ENCODE measurements around the gene RASD2. TPM values are rescaled to one million over a fixed set of nuclear protein-coding genes. Genes with fewer than 3 reads are reported as not detected.

RASD2 gene
- total and polyA plus RNA-seq, 10 of the 15 experiments (the other 5 are each of a cell fraction or from before 2014, with no cell fraction given): 0.03 TPM; not detected in 9

- 44% methylated on average over 6 of the region's 6 CpGs for WGBS (ENCODE audit: insufficient coverage, insufficient replicate concordance, low lambda C conversion rate, missing lambda C conversion rate)
- Histone ChIP-seq H3K27me3 (replicated peaks in 1 of 2; ENCODE audit: control insufficient read depth in 2 of 2, insufficient read depth in 2 of 2, low read length in 1 of 2) (peaks cover 5 to 6% of the 10 kb centered on the region in 2 experiments; a peak in 2 of 4 replicates), H3K36me3 (ENCODE audit: control insufficient read depth in 2 of 2, insufficient read depth in 2 of 2, low read length in 1 of 2) (no peaks in the 10 kb centered on the region), H2AFZ (ENCODE audit: control insufficient read depth, low read depth, low read length) (no peak overlapping the region), H3K27ac (ENCODE audit: control insufficient read depth, insufficient read depth) (no peak overlapping the region), H3K9me3 (replicated peaks; ENCODE audit: control insufficient read depth, insufficient read depth, low read length) (no peaks in the 10 kb centered on the region), H3K9ac (ENCODE audit: control insufficient read depth, insufficient read depth, low read length) (no peak overlapping the region), H3K4me2 (ENCODE audit: control insufficient read depth, insufficient read depth) (no peak overlapping the region), H3K4me1 (ENCODE audit: control insufficient read depth, insufficient read depth, low read length) (no peaks in the 10 kb centered on the region), H3K79me2 (ENCODE audit: control insufficient read depth, insufficient read depth, low read length) (no peaks in the 10 kb centered on the region), H3K4me3 (no peak overlapping the region), H4K20me1 (ENCODE audit: control insufficient read depth, insufficient read depth) (no peaks in the 10 kb centered on the region)
- no TSS peak for BruUV-seq (replicated peaks)
- TF ChIP-seq NBN (IDR thresholded peaks at IDR 0.05) (no peak), SKIL (IDR thresholded peaks at IDR 0.05; ENCODE audit: low read depth, poor library complexity, severe bottlenecking) (no peak), HDAC6 (IDR thresholded peaks at IDR 0.05; ENCODE audit: unreplicated experiment) (no peak), ZNF687 (IDR thresholded peaks at IDR 0.05) (no peak), RCOR1 (conservative IDR thresholded peaks at IDR 0.05; ENCODE audit: low read depth, low read length) (no peak), HDAC2 (IDR thresholded peaks at IDR 0.05) (no peak), ZBTB40 (IDR thresholded peaks at IDR 0.05; ENCODE audit: borderline replicate concordance) (no peak), NFYB (IDR thresholded peaks at IDR 0.05; ENCODE audit: insufficient read depth, low read depth, low read length) (no peak), ZZZ3 (IDR thresholded peaks at IDR 0.05; ENCODE audit: control insufficient read depth, insufficient read length, low read depth) (no peak), MXI1 (IDR thresholded peaks at IDR 0.05; ENCODE audit: low read depth, low read length) (no peak), MEF2A (IDR thresholded peaks at IDR 0.05; ENCODE audit: insufficient read depth, low read depth, low read length) (no peak), POLR2AphosphoS5 (IDR thresholded peaks at IDR 0.05; ENCODE audit: low read length) (no peak), PML (IDR thresholded peaks at IDR 0.05; ENCODE audit: low read length) (no peak), FOXK2 (IDR thresholded peaks at IDR 0.05) (no peak), BHLHE40 (IDR thresholded peaks at IDR 0.05; ENCODE audit: borderline replicate concordance in 1 of 2, low read depth in 2 of 2, low read length in 1 of 2) (no peak)
- ChIA-PET RAD21 (ENCODE audit: unreplicated experiment) (no interaction called here), CTCF (no interaction called here), POLR2A (interaction anchor here (0.8 kb wide), 1 partner anchor 236 kb away, joined by 3 read pairs; no protein-coding TSS in a partner anchor), SMC1A (ENCODE audit: uncharacterized antibody, unreplicated experiment) (no interaction called here)
- in situ Hi-C loops (cut with MboI) (no loop called here), intact Hi-C loops (cut with micrococcal nuclease; ENCODE audit: unreplicated experiment) (no loop called here)
- FAIRE-seq (no peak), ATAC-seq (no peak), DNase-seq (ENCODE audit: low read depth, low spot score) (no peak)
These were observed 46.8 kb downstream of the RASD2 start for GRCh38 chr22:35587447-35587870.

All from GM12878 (cell line).